ENCODE data around the gene LRRN2.
"Not testable (repeated sequence)": the region's sequence is repeated elsewhere in the genome, so short reads cannot be mapped to it uniquely, and the experiment has no call there.

The LRRN2 gene

GRCh38 chr1:204575221-204576190, 110.0 kb downstream of the LRRN2 start:
- DNase-seq (ENCODE audit: low read depth in 2 of 2): no peak

DNA sequence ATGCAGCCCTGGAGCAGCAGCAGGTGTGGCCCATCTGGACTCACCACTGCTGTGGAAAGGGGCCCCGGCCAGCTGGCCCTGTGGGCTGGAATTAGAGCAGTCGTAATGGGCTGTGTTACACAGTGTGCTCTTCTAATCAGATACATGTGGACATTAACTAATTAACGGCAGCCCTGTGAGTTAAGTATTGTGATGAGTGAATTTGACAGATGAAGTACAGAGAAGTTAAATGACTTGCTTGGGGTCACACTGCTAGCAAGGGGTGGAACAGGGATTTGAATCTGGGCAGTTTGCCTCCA, 110.7 kb downstream of the LRRN2 start:
- no peak for DNase-seq (ENCODE audit: low read depth in 2 of 2)

DNA sequence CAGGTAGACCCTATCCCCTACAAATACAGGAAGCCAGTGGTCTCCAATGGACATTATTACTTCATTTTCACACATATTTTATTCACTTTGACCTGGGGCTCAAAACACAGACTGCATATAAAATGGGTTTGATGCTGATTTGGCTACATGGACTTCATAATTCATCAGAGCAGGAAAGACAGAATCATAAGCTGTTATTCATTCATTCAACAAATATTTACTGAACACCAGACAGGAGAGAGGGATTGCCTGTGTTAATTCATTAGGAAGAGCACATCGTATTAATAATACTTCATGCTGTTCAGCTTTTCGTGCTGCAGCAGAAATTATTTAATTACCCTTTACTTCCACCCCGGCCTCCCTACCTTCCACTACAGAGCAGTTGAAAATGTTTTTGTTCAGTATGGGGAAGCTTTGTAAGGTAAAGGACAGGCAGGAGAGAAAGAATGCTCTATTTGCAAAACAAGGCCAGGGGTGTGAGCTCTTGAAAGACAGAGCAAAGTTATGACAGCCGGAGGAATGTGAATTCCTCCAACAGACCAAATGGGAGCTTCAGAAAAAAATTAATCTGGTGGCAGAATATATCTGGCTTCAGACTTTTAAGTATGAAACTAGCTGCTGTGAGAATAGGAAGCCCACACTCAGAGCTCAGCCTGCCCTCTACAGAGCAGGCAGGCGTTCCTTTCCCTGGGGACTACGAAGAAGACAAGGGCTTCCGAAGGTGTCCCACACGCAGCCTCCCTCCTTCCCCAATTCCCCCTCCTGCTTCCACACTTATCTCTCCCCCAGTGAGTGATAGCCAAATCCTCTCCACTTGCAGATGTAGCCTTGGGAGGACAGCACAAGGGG, 111.3 kb downstream of the LRRN2 start:
- DNase-seq (ENCODE audit: low read depth in 2 of 2): no peak

GRCh38 chr1:204572923-204573922, 112.3 kb downstream of the LRRN2 start:
- DNase-seq (ENCODE audit: low read depth in 2 of 2): no peak

GRCh38 chr1:204571631-204572030, 113.9 kb downstream of the LRRN2 start:
- no peak for DNase-seq (ENCODE audit: low read depth in 2 of 2)

GRCh38 chr1:204571128-204571527, 114.4 kb downstream of the LRRN2 start:
- DNase-seq (ENCODE audit: low read depth in 2 of 2): no peak

DNA sequence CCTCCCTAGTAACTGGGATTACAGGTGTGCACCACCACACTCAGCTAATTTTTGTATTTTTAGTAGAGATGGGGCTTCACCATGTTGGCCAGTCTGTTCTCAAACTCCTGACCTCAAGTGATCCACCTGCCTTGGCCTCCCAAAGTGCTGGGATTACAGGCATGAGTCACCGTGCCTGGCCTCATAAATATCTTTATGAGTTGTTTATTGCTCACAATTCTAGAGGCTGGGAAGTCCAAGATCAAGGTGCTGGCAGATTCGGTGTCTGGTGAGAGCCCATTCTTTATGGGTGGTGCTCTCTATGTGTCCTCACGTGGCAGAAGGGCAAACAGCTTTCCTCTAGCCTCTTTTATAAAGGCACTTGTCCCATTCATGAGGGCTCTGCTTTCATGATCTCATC, 115.5 kb downstream of the LRRN2 start:
- DNase-seq (ENCODE audit: low read depth in 2 of 2): not testable (repeated sequence)

- DNase-seq (ENCODE audit: low read depth in 2 of 2): no peak
Measured at GRCh38 chr1:204569478-204569877, 116.1 kb downstream of the LRRN2 start.

GRCh38 chr1:204568576-204569315, 116.8 kb downstream of the LRRN2 start:
- no peak for DNase-seq (ENCODE audit: low read depth in 2 of 2)
